22Rv1 (cell line): Measurements from ENCODE around the gene PCA3.

Source experiments
- H3K27ac ChIP-seq: fragments of 450-650 bp; 2 replicates; pipeline ENCODE4 v1.5.1; 2017
- CTCF ChIP-seq: fragments of 450-650 bp; IDR thresholded peaks from 2 replicates; pipeline ENCODE4 v1.5.1; 2017; ENCODE audit warnings: mild to moderate bottlenecking
- ZFX ChIP-seq: fragments of 450-650 bp; IDR thresholded peaks from 2 replicates; pipeline ENCODE4 v1.6.1; 2017; ENCODE audit warnings: antibody characterized with exemption, borderline replicate concordance

Gene PCA3

DNA sequence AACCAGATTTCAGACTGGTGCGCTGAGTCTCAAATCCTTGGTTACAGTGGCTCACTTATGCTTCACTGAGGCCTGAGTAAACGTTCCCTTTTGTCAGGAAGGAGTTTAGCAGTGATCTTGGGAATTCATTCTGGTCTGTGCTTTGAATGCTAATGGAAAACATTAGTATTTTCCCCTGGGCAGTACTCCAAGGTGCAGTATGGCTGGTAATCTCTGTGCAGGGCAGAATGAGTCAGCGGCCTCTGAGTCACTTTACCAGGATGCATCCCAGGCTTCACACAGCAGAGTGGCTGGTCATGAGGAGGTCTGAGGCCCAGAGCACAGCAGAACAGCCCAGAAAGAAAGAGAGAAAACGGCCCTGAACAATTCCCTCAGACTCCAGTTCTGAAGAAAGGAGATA is 54.0 kb downstream of the PCA3 start:
- 0 out of 2 replicates have a peak overlapping the region, but pooled peaks have one; percentile 5 for H3K27ac ChIP-seq
- no peak for TF ChIP-seq CTCF
- no peak for TF ChIP-seq ZFX

DNA sequence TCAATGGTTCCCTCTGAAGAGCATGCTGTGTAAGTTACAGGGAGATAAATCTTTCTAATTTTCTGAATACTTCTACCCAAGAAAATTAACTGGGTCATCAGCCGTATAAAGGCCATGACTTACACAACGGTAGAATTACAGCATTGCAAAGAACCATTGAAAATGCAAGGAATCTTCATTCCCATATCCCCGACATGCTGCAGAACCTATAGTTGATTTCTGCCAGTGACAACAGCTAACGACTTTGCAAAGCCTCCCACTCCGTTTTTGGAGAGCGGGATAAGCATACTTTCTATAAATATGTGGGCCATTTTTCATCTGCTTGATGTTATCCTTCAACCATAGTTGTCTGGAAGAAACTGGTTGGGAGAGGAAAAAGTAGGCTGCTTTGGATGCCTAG is 56.2 kb downstream of the PCA3 start:
- TF ChIP-seq CTCF (no peak), ZFX (no peak)
- no peak overlapping the region for H3K27ac ChIP-seq

- no peak for TF ChIP-seq ZFX
- TF ChIP-seq CTCF = no peak
- H3K27ac ChIP-seq = peak overlapping the region; percentile 28; the same call in 1 of the 2 replicates
Measured at GRCh38 chr9:76827296-76828080, 63.2 kb downstream of the PCA3 start.

DNA sequence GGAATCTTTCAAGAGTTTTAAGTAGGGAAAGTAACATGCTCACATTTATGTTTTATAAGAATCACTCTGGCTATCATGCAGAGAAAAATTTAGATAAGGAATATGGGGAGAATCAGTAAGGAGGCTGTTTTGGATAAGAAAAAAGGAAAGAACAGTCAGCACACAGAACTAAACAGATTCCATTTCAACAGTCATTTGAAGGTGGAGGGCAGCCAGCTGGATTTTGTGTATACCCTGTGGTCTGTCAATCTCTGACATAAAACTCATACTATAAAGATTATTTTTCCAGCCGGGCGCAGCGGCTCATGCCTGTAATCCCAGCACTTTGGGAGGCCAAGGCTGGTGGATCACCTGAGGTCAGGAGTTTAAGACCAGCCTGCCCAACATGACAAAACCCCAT is 64.2 kb downstream of the PCA3 start:
- peak overlapping the region; percentile 28 for H3K27ac ChIP-seq
- no peak for TF ChIP-seq CTCF
- TF ChIP-seq ZFX = no peak

DNA sequence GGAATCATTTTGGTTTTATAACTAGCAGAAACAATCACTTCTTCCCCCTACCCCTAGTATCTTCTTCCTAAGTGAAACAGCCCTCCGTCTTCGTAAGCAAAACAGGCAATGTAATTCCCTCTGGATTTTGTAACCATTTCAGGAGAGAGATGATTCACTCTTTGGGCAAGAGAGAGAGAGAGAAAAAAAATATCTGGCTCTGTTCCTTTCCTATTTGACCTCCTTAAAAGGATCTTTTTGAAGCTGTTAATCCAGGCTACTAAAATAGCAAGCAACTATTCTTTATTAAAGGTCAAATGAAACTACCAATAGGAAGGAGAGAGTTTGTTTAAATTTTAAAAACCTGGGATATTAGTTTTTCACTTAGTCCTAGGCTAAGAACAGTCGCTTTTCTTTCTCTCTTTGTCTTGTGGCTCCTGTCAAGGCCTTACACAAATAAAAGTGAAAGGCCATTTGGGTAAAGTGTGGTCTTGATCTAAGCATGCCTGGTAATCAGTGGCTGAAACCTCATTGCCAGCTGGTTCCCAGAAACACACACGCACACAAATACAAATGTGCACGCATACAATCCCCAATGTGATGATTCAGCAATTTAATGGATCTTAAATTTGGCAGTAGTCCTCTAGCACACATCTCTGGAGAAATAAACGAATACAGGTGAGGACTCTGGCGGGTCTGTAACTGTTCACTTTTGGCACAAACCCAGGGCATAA is 71.5 kb downstream of the PCA3 start:
- no peak for TF ChIP-seq ZFX
- TF ChIP-seq CTCF = no peak
- peak overlapping the region; percentile 54 for H3K27ac ChIP-seq
